PFSK-1 (cell line): Measurements from ENCODE around the gene USP35.

Experiments used
- FOXP2 ChIP-seq: optimal IDR thresholded peaks from 2 replicates; pipeline ENCODE3; 2011; ENCODE audit warnings: borderline replicate concordance, control low read depth, inconsistent platforms; ENCODE audit not compliant: insufficient read depth; ENCODE audit errors: extremely low read length, extremely low read depth
- POLR2AphosphoS5 ChIP-seq: IDR thresholded peaks from 2 replicates; pipeline ENCODE4 v1.6.1; 2012; ENCODE audit warnings: low read depth, mild to moderate bottlenecking, control low read depth, low read length, moderate library complexity
- REST ChIP-seq, 2 experiments: IDR thresholded peaks; 2 replicates each; pipeline versions ENCODE4 v1.6.1 to v1.8.0; 2011 to 2012; ENCODE audit warnings: low read depth in 2 of 2, low read length in 2 of 2, control low read depth in 1 of 2, inconsistent platforms in 1 of 2, mild to moderate bottlenecking in 1 of 2, moderate library complexity in 1 of 2; ENCODE audit not compliant: insufficient read depth in 1 of 2
- SIN3A ChIP-seq: IDR thresholded peaks from 2 replicates; pipeline ENCODE4 v1.6.1; 2012; ENCODE audit warnings: mild to moderate bottlenecking, low read length, moderate library complexity, borderline replicate concordance; ENCODE audit not compliant: insufficient read depth
- TAF1 ChIP-seq: IDR thresholded peaks from 2 replicates; pipeline ENCODE4 v1.6.1; 2012; ENCODE audit warnings: low read length, control low read depth, borderline replicate concordance; ENCODE audit not compliant: insufficient read depth

USP35 gene

GRCh38 chr11:78229106-78229505 is 40.4 kb downstream of the USP35 start:
- TF ChIP-seq SIN3A (no peak), POLR2AphosphoS5 (no peak), REST (IDR thresholded peaks at IDR 0.05; ENCODE audit: insufficient read depth in 1 of 2, low read depth in 2 of 2, low read length in 2 of 2) (no peak), TAF1 (no peak), FOXP2 (no peak)

DNA sequence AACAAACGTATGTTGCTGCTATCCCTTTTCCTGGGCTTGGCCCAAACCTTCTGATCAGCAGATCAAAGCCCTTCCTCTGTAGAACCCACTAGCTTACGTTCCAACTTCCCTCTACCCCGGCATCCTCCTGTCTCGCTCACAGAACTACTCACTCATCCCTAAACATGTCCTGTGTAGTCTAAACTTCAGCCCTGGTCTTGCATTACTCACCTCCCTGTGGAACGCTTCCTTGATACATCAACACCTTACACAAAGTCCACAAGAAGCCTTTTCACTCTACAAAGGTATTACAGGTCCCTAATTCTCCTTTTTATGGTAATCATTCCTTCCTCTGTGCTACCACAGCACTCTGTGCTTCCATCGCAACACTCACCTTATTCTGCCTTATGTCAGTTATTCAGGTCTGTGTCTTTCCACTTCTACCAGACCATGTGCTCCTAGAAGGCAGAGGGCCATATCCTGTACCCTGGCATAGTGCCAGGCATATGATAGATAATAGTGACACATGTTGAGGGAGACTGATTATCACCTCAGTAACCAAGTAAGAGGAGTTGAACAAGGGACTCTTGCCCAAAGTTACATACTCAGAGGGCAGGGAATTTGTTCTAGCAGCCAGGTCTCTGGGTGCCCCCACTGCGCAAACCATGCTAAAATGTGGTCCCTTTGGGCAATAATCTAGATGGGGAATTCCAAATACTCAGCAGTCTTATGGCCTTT is 41.6 kb downstream of the USP35 start:
- no peak for TF ChIP-seq POLR2AphosphoS5
- no peak for TF ChIP-seq FOXP2
- TF ChIP-seq TAF1, result no peak
- no peak for TF ChIP-seq REST (IDR thresholded peaks at IDR 0.05; ENCODE audit: insufficient read depth in 1 of 2, low read depth in 2 of 2, low read length in 2 of 2)
- TF ChIP-seq SIN3A, result no peak

DNA sequence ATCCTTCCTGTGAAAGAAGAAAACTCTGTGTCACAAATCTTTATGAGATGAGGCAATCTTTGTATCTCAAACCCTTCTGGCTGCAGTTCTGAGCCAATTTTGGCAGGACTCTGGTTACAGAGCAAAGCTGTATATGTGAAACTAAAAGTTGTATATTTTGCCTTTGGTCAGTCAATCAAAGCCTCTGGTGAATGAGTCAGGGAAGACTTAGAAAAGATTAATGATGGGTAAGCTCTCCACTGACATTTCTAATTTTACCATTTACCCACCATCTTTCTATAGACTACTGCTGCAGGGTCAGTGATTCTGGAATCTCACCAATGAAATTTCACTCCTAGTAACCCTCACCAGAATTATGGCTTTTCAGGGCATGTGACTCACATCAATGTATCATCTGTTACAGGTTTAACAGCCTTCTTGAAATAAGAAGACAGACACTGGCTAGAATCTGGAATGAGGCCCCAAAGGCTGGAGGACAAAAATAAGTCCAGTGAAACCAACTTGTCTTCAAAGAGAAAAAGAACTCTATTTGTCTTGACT is 43.3 kb downstream of the USP35 start:
- no peak for TF ChIP-seq SIN3A
- no peak for TF ChIP-seq TAF1
- TF ChIP-seq FOXP2, result no peak
- TF ChIP-seq REST (IDR thresholded peaks at IDR 0.05; ENCODE audit: insufficient read depth in 1 of 2, low read depth in 2 of 2, low read length in 2 of 2), result no peak
- no peak for TF ChIP-seq POLR2AphosphoS5

GRCh38 chr11:78234006-78234405 is 45.3 kb downstream of the USP35 start:
- no peak for TF ChIP-seq SIN3A
- no peak for TF ChIP-seq REST (IDR thresholded peaks at IDR 0.05; ENCODE audit: insufficient read depth in 1 of 2, low read depth in 2 of 2, low read length in 2 of 2)
- no peak for TF ChIP-seq FOXP2
- no peak for TF ChIP-seq TAF1
- no peak for TF ChIP-seq POLR2AphosphoS5
